PC-3 (cell line): Measurements from ENCODE around the gene GIPC2. TPM values are rescaled to one million over a fixed set of nuclear protein-coding genes. Genes with fewer than 3 reads are reported as not detected.
A peak's percentile ranks its signal among the peaks of the same experiment; 100 is the strongest.
"Not testable (repeated sequence)": the region's sequence is repeated elsewhere in the genome, so short reads cannot be mapped to it uniquely, and the experiment has no call there.

ENCODE experiments used
- ATAC-seq: fragments of 200-7000 bp; cut with Tn5 transposase; 2 replicates; pipeline ENCODE4 v1.9.1; 2020; ENCODE audit warnings: mild to moderate bottlenecking, moderate library complexity
- BruUV-seq: library from RNA; stranded (reverse); fragments of 400-500 nt; replicated peaks from 2 replicates; lab custom pipeline; 2021; lab: Mats Ljungman, UMichigan
- CTCF ChIA-PET: fragments of 300-600 bp; sonication (Branson Sonifier 250); formaldehyde crosslinking; loops from one replicate; lab custom pipeline; 2022; ENCODE audit warnings: antibody characterized with exemption; lab: Charles Lee
- POLR2A ChIA-PET: fragments of 300-600 bp; sonication (Branson Sonifier 250); formaldehyde crosslinking; loops from one replicate; lab custom pipeline; 2022; ENCODE audit warnings: antibody characterized with exemption; ENCODE audit not compliant: unreplicated experiment; lab: Charles Lee
- DNase-seq: peaks from one replicate; pipeline ENCODE4 v3.0.0-alpha.2; 2015
- H2AFZ ChIP-seq: fragments of 300-600 bp; sonication (generic); 2 replicates; pipeline ENCODE4 v1.6.0; 2016; ENCODE audit warnings: antibody characterized with exemption, low read length
- H3F3A ChIP-seq: fragments of 300-600 bp; sonication (generic); one replicate; pipeline ENCODE4 v1.6.0; 2017; ENCODE audit warnings: antibody characterized with exemption, low read length, control low read depth, mild to moderate bottlenecking; ENCODE audit not compliant: unreplicated experiment
- H3K27ac ChIP-seq: fragments of 300-600 bp; sonication (generic); 2 replicates; pipeline ENCODE4 v1.5.1; 2016; ENCODE audit warnings: mild to moderate bottlenecking, low read length
- H3K27me3 ChIP-seq: fragments of 300-600 bp; sonication (generic); 2 replicates; pipeline ENCODE4 v1.6.1; 2016; ENCODE audit warnings: low read length, mixed read lengths
- H3K36me3 ChIP-seq: fragments of 300-600 bp; sonication (generic); 2 replicates; pipeline ENCODE4 v1.6.1; 2016; ENCODE audit warnings: low read depth, mixed run types, low read length, mixed read lengths
- H3K4me1 ChIP-seq: fragments of 300-600 bp; sonication (generic); 2 replicates; pipeline ENCODE4 v1.5.1; 2016; ENCODE audit warnings: low read length; ENCODE audit not compliant: insufficient read depth
- H3K4me2 ChIP-seq: fragments of 300-600 bp; sonication (generic); 2 replicates; pipeline ENCODE4 v1.6.0; 2016; ENCODE audit warnings: low read length
- H3K4me3 ChIP-seq: fragments of 300-600 bp; sonication (generic); 2 replicates; pipeline ENCODE4 v1.5.1; 2016; ENCODE audit warnings: mild to moderate bottlenecking, low read length, mixed read lengths
- H3K79me2 ChIP-seq: fragments of 300-600 bp; sonication (generic); 2 replicates; pipeline ENCODE4 v1.6.1; 2017; ENCODE audit warnings: low read length, mixed read lengths
- H3K9ac ChIP-seq: fragments of 300-600 bp; sonication (generic); 2 replicates; pipeline ENCODE4 v1.6.0; 2016; ENCODE audit warnings: mild to moderate bottlenecking, low read length
- H3K9me2 ChIP-seq: fragments of 300-600 bp; sonication (generic); replicated peaks from 2 replicates; pipeline ENCODE4 v1.6.1; 2016; ENCODE audit warnings: mixed run types, low read length, mixed read lengths
- H3K9me3 ChIP-seq: fragments of 300-600 bp; sonication (generic); 2 replicates; pipeline ENCODE4 v1.6.1; 2016; ENCODE audit warnings: low read length, mixed read lengths
- H4K20me1 ChIP-seq: fragments of 300-600 bp; sonication (generic); 2 replicates; pipeline ENCODE4 v1.6.1; 2016; ENCODE audit warnings: low read length, mixed read lengths
- CTCF ChIP-seq: fragments of 300-600 bp; sonication (generic); conservative IDR thresholded peaks from 2 replicates; pipeline ENCODE4 v1.5.1; 2017; ENCODE audit warnings: antibody characterized with exemption, low read depth, mild to moderate bottlenecking, low read length
- EZH2 ChIP-seq: fragments of 300-600 bp; sonication (generic); IDR thresholded peaks from one replicate; pipeline ENCODE4 v1.6.1; 2017; ENCODE audit warnings: antibody characterized with exemption, mild to moderate bottlenecking, low read length; ENCODE audit not compliant: unreplicated experiment
- EZH2phosphoT487 ChIP-seq: fragments of 300-600 bp; sonication (generic); IDR thresholded peaks from 2 replicates; pipeline ENCODE4 v1.6.1; 2018; ENCODE audit warnings: mild to moderate bottlenecking, antibody characterized with exemption, low read length, borderline replicate concordance
- intact Hi-C: fragments of 100-400 bp; cut with micrococcal nuclease; formaldehyde crosslinking; loops from 2 replicates; pipeline ENCODE4 v1.9.0; 2023
- total RNA-seq: library from RNA; depleted of rRNA; stranded (reverse); fragments of >200 nt; gene quantifications from 2 replicates; pipeline ENCODE4 v1.2.3, GENCODE V29; 2014

The GIPC2 gene
- total RNA-seq, 1 experiment from 2014 or later, result not detected

- TF ChIP-seq EZH2, result no peak
- no peak for TF ChIP-seq CTCF
- no peak for TF ChIP-seq EZH2phosphoT487
Measured at GRCh38 chr1:78080767-78081166, 35.0 kb downstream of the GIPC2 start.

DNA sequence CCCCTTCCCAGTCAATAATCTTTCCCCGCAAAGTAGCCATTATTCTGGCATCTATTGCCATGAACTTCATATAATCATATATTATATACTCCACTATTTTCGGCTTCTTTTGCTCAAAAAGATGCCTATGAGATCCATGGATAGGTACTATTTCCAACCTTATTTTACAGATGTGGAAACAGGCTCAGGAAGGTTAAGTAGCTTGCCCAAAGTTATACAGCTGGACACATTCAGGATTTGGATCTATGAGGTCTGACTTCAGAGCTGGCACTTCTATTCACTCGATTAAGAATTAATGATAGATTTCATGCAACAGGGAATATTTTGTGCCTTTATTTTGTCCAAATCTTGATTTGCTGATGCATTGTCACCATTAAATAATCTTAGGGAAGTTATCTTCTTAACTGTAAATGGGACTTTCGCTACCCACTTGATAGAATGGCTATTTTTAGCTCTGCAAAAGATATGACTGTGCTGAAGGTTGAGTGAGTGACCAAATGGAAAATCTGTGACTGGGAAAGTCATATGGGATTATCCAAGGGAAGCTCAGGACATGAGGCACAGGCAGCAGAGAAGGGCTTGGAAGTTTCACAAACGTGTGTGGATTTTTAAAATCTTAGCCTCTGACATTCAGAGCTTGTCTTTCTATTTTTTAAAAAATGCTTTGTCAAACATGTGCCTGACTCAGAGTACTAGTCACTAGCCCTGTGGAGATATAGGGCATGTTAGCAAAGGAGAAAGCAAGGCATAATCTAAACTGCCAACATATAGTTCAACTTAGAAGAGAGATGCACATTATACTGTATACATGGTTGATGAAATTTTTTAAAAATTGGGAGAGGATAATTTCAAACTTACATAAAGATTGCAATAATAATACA lies 36.5 kb downstream of the GIPC2 start:
- Histone ChIP-seq H4K20me1 (no peaks in the 10 kb centered on the region), H3K79me2 (no peaks in the 10 kb centered on the region), H3F3A (no peaks in the 10 kb centered on the region), H3K9me2 (no peaks in the 10 kb centered on the region), H3K27me3 (no peaks in the 10 kb centered on the region), H3K9me3 (peaks cover 9% of the 10 kb centered on the region; the same call in 1 of the 2 replicates), H3K27ac (no peak overlapping the region), H3K9ac (no peak overlapping the region), H2AFZ (no peak overlapping the region), H3K36me3 (no peaks in the 10 kb centered on the region), H3K4me1 (peaks cover 23% of the 10 kb centered on the region), H3K4me3 (no peak overlapping the region), H3K4me2 (no peak overlapping the region)
- no peak for TF ChIP-seq EZH2phosphoT487
- no peak for TF ChIP-seq EZH2
- no peak for TF ChIP-seq CTCF
- ATAC-seq, result no peak
- CTCF ChIA-PET, result no interaction called here
- intact Hi-C loops, result no loop called here
- DNase-seq, result no peak
- POLR2A ChIA-PET, result no interaction called here
- no TSS peak for BruUV-seq

More at GRCh38 chr1:78080767-78081166, 35.0 kb downstream of the GIPC2 start:
- ChIA-PET CTCF (no interaction called here), POLR2A (no interaction called here)
- H3K27me3 ChIP-seq, result no peaks in the 10 kb centered on the region
- H3K4me1 ChIP-seq, result peaks cover 26% of the 10 kb centered on the region
- BruUV-seq, result no TSS peak
- no peak overlapping the region for H3K27ac ChIP-seq
- no peak for DNase-seq
- ATAC-seq, result no peak
- intact Hi-C loops, result no loop called here
- H3K9me2 ChIP-seq, result no peaks in the 10 kb centered on the region
- no peaks in the 10 kb centered on the region for H4K20me1 ChIP-seq
- 0 out of 2 replicates have a peak overlapping the region, but pooled peaks have one; percentile 8 for H2AFZ ChIP-seq
- H3K9me3 ChIP-seq, result no peaks in the 10 kb centered on the region
- no peaks in the 10 kb centered on the region for H3K79me2 ChIP-seq
- no peaks in the 10 kb centered on the region for H3K36me3 ChIP-seq
- no peaks in the 10 kb centered on the region for H3F3A ChIP-seq
- no peak overlapping the region for H3K4me2 ChIP-seq
- H3K4me3 ChIP-seq, result no peak overlapping the region
- no peak overlapping the region for H3K9ac ChIP-seq

DNA sequence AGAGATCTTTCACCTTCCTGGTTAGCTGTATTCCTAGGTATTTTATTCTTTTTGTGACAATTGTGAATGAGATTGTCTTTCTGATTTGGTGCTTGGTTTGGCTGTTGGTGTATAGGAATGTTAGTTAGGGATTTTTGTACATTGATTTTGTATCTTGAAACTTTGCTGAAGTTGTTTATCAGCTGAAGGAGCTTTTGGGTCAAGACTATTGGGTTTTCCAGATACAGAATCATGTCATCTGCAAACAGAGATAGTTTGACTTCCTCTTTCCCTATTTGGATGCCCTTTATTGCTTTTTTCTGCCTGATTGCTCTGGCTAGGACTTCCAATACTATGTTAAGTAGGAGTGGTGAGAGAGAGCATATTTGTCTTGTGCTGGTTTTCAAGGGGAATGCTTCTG lies 38.9 kb downstream of the GIPC2 start:
- CTCF ChIA-PET, H2AFZ ChIP-seq, H3K27me3 ChIP-seq, H3K9ac ChIP-seq, H3K4me2 ChIP-seq, H3K79me2 ChIP-seq, H3K9me2 ChIP-seq, H3K36me3 ChIP-seq, H4K20me1 ChIP-seq, ATAC-seq, H3K27ac ChIP-seq, H3K4me1 ChIP-seq, BruUV-seq, H3K4me3 ChIP-seq, H3K9me3 ChIP-seq, POLR2A ChIA-PET, intact Hi-C loops, H3F3A ChIP-seq, DNase-seq: not testable (repeated sequence)
